NCI-H748 (cell line): ENCODE measurements around the gene KCNK15.

Experiments used
- DNase-seq: peaks from one replicate; lab custom pipeline; 2025; ENCODE audit not compliant: unreplicated experiment; lab: John Stamatoyannopoulos, UW

KCNK15 gene

DNA sequence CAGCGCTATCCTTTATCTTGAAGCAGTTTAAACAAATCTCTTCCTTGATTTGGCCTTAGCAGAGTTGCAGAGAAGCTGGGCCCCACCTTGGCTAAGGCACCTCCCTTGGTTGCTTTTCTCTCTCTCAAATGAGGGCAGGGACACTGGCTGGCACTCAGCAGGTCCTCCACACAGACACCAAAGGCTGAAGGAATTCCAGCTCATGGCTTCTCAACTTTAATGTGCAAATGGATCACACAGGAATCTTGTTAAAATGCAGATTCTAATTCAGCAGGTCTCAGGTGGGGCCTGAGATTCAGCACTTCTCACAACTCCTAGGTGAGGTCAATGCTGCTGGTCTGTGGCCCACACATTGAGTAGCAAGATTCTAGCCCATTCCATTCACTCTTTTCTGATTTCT lies 39.0 kb downstream of the KCNK15 start:
- no peak for DNase-seq

DNA sequence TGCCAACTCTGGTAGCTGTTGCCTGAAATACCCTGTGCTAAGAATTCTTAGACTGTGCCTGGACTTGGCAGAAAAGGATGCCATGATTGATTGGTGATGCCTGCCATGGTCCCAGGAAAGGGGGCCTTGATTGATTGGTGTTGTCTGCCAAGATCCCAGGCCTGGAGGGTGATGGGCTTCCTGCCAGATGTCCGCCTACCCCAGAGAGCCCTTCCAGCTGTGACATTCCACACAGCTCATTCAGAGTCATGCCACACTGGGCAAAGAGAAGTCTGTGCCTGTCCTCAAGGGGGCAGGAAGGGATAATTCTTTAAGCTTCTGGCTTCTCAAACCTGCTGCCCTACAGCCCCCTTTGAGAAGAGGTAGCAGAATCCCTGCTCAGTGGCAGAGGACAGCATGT lies 40.1 kb downstream of the KCNK15 start:
- DNase-seq: no peak

DNA sequence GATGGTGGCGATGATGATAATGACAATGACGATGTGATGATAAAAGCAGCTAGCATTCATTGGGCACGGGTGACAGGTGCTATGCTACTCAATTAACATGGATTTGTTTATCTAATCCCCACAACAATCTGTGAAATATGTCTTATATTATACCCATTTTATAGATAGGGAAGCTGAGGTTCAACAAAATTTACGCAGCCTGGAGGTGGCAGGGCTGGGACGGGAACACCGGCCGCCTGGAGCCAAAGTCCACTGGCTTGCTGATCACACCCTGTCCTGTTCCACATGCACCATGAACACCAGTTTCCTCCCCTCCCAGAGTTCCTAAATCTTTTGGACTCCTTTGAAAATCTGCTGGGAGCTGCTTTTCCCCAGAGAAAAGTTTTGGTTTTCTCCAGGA lies 41.6 kb downstream of the KCNK15 start:
- DNase-seq: no peak

DNA sequence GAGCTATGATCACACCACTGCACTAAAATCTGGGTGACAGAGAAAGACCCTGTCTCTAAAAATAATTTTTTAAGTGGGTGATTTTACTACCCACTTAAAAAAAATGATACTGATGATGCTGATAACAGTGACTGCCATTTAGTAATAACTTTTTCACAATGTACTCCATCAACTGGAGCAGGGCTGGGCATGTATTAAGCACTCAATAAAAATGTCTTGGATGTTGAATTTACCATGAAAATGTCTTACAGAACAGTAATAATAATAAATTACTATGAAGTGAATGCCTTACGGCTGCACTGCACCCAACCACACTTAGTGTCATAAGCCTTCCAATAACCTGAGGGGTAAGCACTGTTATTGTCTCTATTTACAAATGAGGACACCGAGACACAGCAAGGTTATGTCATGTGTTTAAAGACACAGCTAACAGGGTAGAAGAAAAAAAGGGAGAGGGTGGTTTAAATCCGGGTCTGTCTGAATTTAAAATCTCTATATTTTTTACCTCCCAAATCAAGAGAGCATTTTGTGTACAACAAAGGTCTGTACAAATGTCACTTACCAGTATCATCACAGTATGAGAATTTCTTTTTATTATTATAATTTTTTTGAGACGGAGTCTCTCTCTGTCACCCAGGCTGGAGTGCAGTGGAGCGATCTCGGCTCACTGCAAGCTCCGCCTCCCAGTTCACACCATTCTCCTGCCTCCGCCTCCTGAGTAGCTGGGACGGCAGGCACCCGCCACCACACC lies 43.2 kb downstream of the KCNK15 start:
- no peak for DNase-seq

DNA sequence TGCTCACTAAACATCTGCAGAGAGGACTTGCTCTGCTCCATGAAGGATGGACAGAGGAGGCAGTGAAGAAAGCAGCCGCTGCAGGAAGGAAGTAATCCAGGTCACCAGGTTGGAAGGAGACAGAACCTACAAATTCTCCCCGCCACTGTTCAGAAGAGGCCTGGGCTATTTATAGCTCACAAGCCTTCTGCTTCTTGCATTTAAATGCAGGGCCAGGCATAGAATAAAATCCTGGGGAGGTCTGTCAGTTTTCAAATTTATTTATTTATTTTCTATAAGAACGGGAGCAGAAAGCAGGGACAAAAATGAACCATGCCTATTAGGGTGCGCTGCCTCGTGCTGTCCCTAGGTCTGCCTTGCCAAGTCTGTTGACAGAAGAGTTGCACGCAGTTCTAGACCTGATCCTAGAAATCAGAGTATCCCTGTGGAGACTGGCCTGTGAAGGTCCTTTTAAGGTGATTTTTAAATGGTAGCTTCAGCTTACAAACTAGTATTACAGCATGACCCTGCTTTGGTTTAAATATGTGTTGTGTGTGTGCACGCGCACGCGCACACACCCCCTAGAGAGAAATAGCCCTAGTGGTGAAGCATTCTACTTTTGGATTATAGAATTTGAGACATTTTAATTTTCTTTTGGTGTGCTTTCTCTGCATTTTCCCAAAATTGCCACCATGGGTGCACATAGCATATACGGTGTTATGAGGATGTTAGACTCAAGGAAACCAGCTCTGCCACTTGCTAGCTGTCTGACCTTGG lies 45.2 kb downstream of the KCNK15 start:
- no peak for DNase-seq

DNA sequence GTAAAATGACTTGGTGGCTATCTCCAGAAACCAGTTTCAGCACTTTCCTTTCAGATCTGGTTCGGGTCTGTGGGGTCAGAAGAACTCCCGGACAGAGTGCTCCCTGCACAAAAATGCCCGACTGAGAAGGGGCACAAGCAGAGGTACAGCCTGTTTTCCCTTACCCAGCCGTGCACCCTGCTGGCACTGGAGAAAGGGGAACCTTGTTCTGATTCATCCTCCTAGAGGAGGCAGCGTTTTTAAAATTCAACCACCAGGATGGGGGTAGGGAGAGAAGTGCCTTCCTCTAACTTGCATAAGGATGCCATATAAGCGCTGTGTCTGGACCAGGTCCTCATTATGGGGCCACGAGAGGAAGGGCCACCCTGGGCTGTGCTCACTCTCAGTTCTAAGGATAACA lies 47.1 kb downstream of the KCNK15 start:
- no peak for DNase-seq

DNA sequence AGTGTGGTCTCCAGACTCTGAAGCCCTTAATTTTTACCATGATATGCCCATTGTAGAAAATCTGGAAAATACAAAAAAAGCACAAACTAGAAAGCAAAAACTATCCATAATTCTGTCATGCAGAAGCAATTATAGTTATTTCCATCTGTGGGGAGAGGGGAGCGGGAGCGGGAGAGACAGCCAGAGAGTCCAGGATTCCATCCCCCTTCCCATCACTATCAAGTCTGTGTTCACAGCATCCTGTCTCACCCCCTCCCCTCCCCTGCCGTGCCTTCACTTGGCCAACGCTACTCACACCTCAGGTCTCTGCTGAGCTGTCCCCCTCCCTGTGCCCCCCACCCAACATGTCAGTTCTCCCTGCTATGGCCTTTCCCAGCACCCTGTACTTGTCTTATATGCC lies 50.2 kb downstream of the KCNK15 start:
- DNase-seq: no peak

DNA sequence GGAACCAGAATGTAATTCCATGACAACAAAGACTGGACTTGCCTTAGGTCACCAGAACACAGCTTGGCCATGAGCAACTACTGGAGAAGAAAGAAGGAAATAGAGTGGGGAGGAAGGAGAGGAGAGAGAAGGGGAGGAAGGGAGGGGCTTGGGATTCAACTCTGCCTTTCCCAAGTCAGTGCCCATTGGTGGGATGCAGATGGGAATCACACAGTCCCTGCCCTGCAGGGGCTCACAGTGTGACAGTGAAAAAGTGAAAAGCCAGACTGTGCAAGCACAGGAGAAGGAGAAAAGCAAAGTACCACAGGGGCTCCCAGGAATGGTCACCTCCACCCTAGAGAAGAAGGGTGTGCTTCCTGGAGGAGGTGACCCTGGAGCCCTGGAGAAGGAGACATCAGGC lies 50.6 kb downstream of the KCNK15 start:
- DNase-seq: no peak

DNA sequence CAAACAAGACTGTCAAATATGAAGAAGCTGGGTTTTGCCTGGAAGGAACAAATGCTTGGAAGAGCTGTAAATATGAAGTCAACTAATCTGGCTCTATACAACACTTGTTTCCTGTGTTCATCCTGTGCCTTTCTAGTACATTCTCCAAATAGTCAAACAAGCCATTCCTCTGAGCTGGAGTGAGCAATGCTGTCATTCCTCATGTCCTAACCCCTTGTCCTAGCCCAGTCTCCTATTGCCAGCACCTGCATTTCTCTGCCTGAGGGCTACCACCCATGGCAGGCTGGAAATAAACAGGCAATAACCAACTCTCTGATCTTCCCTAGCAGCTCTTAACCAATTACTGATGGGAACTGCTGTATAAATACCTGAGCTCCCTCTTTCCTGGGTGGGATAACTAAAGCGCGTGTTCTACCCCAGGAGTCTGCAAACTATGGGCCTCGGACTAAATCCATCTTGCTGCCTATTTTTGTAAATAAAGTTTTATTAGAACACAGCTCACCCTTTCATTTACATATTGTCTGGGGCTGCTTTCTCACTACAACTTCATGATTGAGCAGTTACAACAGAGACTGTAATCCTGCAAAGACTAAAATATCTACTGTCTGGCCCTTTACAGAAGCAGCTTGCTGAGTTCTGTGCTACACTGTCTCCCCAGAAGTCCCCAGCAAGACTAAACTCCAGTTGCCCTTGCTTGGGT lies 51.2 kb downstream of the KCNK15 start:
- no peak for DNase-seq

DNA sequence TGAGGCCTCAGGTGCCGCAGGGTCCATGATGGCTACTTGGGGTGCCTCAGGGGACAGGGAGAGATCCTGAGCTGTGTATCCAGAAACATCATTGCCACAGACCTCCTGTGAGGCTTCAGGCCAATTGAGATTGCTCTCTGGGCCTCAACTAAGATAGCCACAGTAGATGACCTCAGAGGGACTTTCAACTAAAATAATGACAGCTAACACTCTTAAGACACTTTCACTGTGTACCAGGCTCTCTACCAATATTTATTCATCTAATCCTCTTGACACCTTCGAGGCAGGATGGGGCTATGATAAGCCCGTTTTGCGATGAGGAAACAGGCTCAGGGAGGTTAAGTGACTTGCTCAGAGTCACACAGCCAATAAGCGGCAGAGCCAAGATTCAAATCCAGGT lies 54.0 kb downstream of the KCNK15 start:
- DNase-seq: no peak

DNA sequence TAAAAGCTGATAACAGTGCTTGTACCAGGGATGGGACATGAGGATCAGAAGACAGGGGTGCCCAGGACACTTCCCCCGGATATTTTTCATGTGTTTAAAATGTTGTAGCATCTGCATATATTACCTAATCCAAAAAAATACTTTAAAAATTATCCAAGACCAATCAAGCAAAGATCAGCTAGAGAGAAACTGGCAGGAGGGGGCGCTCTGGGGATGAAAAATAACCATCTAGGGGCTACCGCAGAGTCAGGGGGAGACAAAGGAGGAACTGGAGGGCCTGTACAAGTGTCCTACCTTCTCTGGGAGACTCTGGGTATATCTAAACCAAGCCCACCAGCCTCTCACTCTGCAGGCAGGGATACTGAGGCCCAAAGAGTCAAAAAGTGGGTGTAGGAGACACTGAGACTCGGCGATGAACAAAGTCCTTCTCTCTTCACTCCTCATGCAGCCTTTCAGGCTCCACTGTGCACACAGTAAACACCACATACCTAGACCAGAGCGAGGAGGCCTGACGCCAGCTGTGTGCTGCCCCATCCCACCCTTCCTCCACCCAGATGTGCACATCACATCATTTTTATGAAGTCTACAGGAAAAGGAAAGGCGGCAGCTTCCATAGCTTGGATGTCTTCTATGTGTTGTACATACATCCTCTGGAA lies 54.9 kb downstream of the KCNK15 start:
- DNase-seq: no peak
